Activated naive CD8-positive, alpha-beta T cell treated with anti-CD3 and anti-CD28 coated beads, Interleukin-2, amount 10 ng/mL, durations not matched to agents 7 days and 5 days (primary cell): ENCODE results near the gene CAPZB. TPM values are rescaled to one million over a fixed set of nuclear protein-coding genes. Genes with fewer than 3 reads are reported as not detected.

Experiments
- ATAC-seq: fragments of 150-1000 bp; cut with Tn5 transposase; one replicate; pipeline ENCODE4 v1.10.0; 2021; ENCODE audit warnings: low read depth, moderate library complexity
- POLR2A ChIA-PET: fragments of 350-600 bp; sonication (Branson Sonifier 250); formaldehyde crosslinking; loops from one replicate; lab custom pipeline; 2021; ENCODE audit warnings: antibody characterized with exemption; lab: Charles Lee
- DNase-seq: peaks from one replicate; pipeline ENCODE4 v3.0.0; 2021
- H3K27ac Mint-ChIP-seq: one replicate; pipeline ENCODE4 v1.8.0; 2022; ENCODE audit warnings: mild to moderate bottlenecking, mixed read lengths
- H3K27me3 Mint-ChIP-seq: one replicate; pipeline ENCODE4 v1.8.0; 2022; ENCODE audit warnings: mild to moderate bottlenecking, moderate library complexity, mixed read lengths
- H3K36me3 Mint-ChIP-seq: one replicate; pipeline ENCODE4 v1.8.0; 2021; ENCODE audit warnings: mild to moderate bottlenecking, mixed read lengths
- H3K4me1 Mint-ChIP-seq: one replicate; pipeline ENCODE4 v1.8.0; 2021; ENCODE audit warnings: mixed read lengths
- H3K4me3 Mint-ChIP-seq: one replicate; pipeline ENCODE4 v1.8.0; 2022; ENCODE audit warnings: mild to moderate bottlenecking, moderate library complexity, mixed read lengths
- H3K9me3 Mint-ChIP-seq: one replicate; pipeline ENCODE4 v1.8.0; 2021; ENCODE audit warnings: mixed read lengths
- total RNA-seq, 2 experiments: library from RNA; stranded (reverse); gene quantifications; one replicate each; pipeline ENCODE4 v1.2.3, GENCODE V29; 2021

Gene CAPZB
- total RNA-seq, 2 experiments from 2014 or later, result 395 to 412 TPM

- ATAC-seq (no peak), DNase-seq (no peak)
- Mint-ChIP-seq H3K4me3 (no peak overlapping the region), H3K36me3 (peaks cover 19% of the 10 kb centered on the region), H3K27me3 (no peaks in the 10 kb centered on the region), H3K9me3 (no peaks in the 10 kb centered on the region), H3K4me1 (peaks cover 60% of the 10 kb centered on the region), H3K27ac (peak overlapping the region; percentile 19)
- POLR2A ChIA-PET, result interaction anchor here (0.7 kb wide), 1 partner anchor 1334 kb away, joined by 3 read pairs; no protein-coding TSS in a partner anchor
Observed at GRCh38 chr1:19449454-19450228, 35.7 kb downstream of the CAPZB start.

DNA sequence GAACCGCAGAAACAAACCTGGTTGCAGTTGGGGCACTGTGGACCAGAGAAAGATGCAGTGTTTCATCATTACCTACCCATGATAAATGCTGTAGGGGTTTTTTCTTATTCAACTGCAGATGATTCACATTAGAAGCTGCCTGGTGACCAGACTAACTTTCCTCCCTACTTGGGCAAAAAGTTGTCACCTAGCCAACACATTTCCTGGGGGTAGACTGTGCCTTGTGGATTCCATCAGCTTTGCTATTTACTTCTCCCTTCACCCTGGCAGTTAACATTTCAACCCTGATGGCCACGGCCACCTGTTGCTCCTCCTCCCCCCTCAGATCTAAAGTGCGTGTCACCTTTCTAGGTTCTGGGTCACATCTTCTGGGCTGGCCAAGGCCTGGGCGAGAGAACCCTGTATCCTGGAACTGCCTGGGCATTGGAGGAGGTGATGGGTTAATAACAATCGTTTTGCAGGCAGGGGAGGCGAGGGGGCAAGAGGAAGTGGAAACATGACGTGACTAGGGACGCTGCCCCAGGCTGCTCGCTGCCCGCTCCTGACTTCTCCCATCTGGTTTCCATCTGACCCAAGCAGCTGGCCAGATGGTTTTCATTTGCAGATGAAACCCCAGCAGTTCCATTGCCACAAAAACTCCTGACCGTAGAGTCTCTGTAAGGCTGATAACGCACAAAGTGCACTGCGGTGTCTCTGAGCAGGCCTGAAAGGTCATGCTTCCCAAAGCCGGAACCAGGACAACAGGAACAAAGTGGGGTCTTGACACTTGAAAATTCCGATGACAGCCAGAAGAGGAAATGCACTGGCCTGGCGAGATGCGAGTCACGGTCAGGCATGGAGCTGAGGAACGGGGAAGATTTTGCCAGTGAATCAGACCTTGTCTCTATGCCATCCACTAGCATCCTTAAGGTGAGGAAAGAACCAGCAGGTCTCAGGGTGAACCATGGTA lies 36.6 kb downstream of the CAPZB start:
- peak; percentile 53 for ATAC-seq
- Mint-ChIP-seq H3K4me1 (peaks cover 59% of the 10 kb centered on the region), H3K36me3 (peaks cover 19% of the 10 kb centered on the region), H3K27ac (peak overlapping the region; percentile 84), H3K27me3 (no peaks in the 10 kb centered on the region), H3K9me3 (no peaks in the 10 kb centered on the region), H3K4me3 (peak overlapping the region; percentile 36)
- POLR2A ChIA-PET, result interaction anchor here (0.7 to 1.0 kb wide), 2 partner anchors 12 to 34 kb away, joined by 3 read pairs; no protein-coding TSS in a partner anchor
- DNase-seq, result no peak

GRCh38 chr1:19447550-19447949 lies 37.8 kb downstream of the CAPZB start:
- Mint-ChIP-seq H3K4me3 (no peak overlapping the region), H3K4me1 (peaks cover 60% of the 10 kb centered on the region), H3K27me3 (no peaks in the 10 kb centered on the region), H3K27ac (peak overlapping the region; percentile 84), H3K36me3 (peaks cover 16% of the 10 kb centered on the region), H3K9me3 (no peaks in the 10 kb centered on the region)
- DNase-seq (no peak), ATAC-seq (peak; percentile 10)
- POLR2A ChIA-PET, result interaction anchor here (1.0 kb wide), 1 partner anchor 36 kb away, joined by 3 read pairs; no protein-coding TSS in a partner anchor

GRCh38 chr1:19445417-19446342 lies 39.7 kb downstream of the CAPZB start:
- POLR2A ChIA-PET, result no interaction called here
- H3K27ac Mint-ChIP-seq, result no peak overlapping the region
- no peak for DNase-seq
- H3K36me3 Mint-ChIP-seq, result peaks cover 14% of the 10 kb centered on the region
- no peak for ATAC-seq
- peaks cover 61% of the 10 kb centered on the region for H3K4me1 Mint-ChIP-seq
- peak overlapping the region; percentile 28 for H3K4me3 Mint-ChIP-seq
- no peaks in the 10 kb centered on the region for H3K27me3 Mint-ChIP-seq
- H3K9me3 Mint-ChIP-seq, result no peaks in the 10 kb centered on the region

- no peak overlapping the region for H3K4me3 Mint-ChIP-seq
- H3K27ac Mint-ChIP-seq, result peak overlapping the region; percentile 17
- POLR2A ChIA-PET, result no interaction called here
- H3K27me3 Mint-ChIP-seq, result no peaks in the 10 kb centered on the region
- H3K9me3 Mint-ChIP-seq, result no peaks in the 10 kb centered on the region
- H3K36me3 Mint-ChIP-seq, result peaks cover 12% of the 10 kb centered on the region
- H3K4me1 Mint-ChIP-seq, result peaks cover 62% of the 10 kb centered on the region
- DNase-seq (no peak), ATAC-seq (no peak)
Observed at GRCh38 chr1:19444296-19445021, 40.9 kb downstream of the CAPZB start.

- no peaks in the 10 kb centered on the region for H3K27me3 Mint-ChIP-seq
- H3K4me3 Mint-ChIP-seq, result no peak overlapping the region
- H3K27ac Mint-ChIP-seq, result no peak overlapping the region
- ATAC-seq, result no peak
- peaks cover 61% of the 10 kb centered on the region for H3K4me1 Mint-ChIP-seq
- DNase-seq, result no peak
- peaks cover 6% of the 10 kb centered on the region for H3K36me3 Mint-ChIP-seq
- no peaks in the 10 kb centered on the region for H3K9me3 Mint-ChIP-seq
- POLR2A ChIA-PET, result no interaction called here
Observed at GRCh38 chr1:19443326-19443725, 42.0 kb downstream of the CAPZB start.

- H3K4me3 Mint-ChIP-seq, result no peak overlapping the region
- no peak for DNase-seq
- POLR2A ChIA-PET, result interaction anchor here (0.7 kb wide), 1 partner anchor 95 kb away, joined by 3 read pairs; no protein-coding TSS in a partner anchor
- peaks cover 56% of the 10 kb centered on the region for H3K4me1 Mint-ChIP-seq
- H3K36me3 Mint-ChIP-seq, result peaks cover 5% of the 10 kb centered on the region
- no peak overlapping the region for H3K27ac Mint-ChIP-seq
- no peak for ATAC-seq
- H3K9me3 Mint-ChIP-seq, result no peaks in the 10 kb centered on the region
- no peaks in the 10 kb centered on the region for H3K27me3 Mint-ChIP-seq
Observed at GRCh38 chr1:19442154-19443096, 42.9 kb downstream of the CAPZB start.

GRCh38 chr1:19441048-19441780 lies 44.1 kb downstream of the CAPZB start:
- no peak for ATAC-seq
- no peaks in the 10 kb centered on the region for H3K27me3 Mint-ChIP-seq
- POLR2A ChIA-PET, result interaction anchor here (0.7 to 1.1 kb wide), 4 partner anchors 20 to 93 kb away, joined by 3 to 6 read pairs (median 4); no protein-coding TSS in a partner anchor

DNA sequence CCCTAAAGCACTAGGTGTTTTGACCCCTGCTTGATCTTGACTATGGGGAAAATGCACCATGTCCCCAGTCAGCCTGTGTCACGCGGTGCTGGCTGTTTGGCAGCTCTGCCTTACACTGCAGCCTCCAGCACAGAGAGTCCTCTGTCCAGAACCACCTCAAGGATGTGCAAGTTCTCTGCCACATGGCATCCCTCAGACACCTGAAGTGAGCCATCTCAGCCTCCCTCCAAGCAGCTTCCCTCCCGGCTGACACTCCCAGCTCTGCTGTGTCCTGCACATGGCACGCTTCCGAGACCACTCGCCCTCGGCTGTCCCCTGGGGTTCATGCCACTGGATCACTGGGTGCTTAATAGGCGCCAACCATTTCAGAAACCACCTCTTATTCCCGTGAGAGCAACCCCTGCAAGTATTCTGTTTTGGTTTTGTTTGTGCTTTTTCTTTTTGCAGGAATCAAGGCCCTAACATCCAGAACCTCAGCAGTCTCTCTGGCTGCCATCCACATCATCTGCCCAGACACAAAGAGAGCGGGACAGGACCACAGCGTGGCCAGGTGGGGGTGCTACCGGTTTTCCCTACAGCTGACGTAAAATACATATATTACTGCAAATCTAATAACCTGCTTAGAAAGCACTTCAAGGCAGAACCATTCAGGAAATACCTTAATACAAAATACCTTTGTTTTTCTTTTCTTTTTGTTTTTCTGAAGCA lies 45.7 kb downstream of the CAPZB start:
- Mint-ChIP-seq H3K4me1 (peaks cover 61% of the 10 kb centered on the region), H3K4me3 (no peak overlapping the region), H3K9me3 (no peaks in the 10 kb centered on the region), H3K36me3 (peaks cover 13% of the 10 kb centered on the region), H3K27me3 (no peaks in the 10 kb centered on the region), H3K27ac (peak overlapping the region; percentile 64)
- POLR2A ChIA-PET, result interaction anchor here (1.1 kb wide), 1 partner anchor 21 kb away, joined by 4 read pairs; no protein-coding TSS in a partner anchor
- no peak for DNase-seq
- peak; percentile 28 for ATAC-seq

More at GRCh38 chr1:19441048-19441780, 44.1 kb downstream of the CAPZB start:
- Mint-ChIP-seq H3K4me1 (peaks cover 61% of the 10 kb centered on the region), H3K36me3 (peaks cover 9% of the 10 kb centered on the region), H3K4me3 (no peak overlapping the region), H3K9me3 (no peaks in the 10 kb centered on the region), H3K27ac (no peak overlapping the region)
- no peak for DNase-seq

- no peak overlapping the region for H3K4me3 Mint-ChIP-seq
- H3K27ac Mint-ChIP-seq, result peak overlapping the region; percentile 54
- H3K4me1 Mint-ChIP-seq, result peaks cover 58% of the 10 kb centered on the region
- H3K36me3 Mint-ChIP-seq, result peaks cover 17% of the 10 kb centered on the region
- H3K9me3 Mint-ChIP-seq, result no peaks in the 10 kb centered on the region
- ATAC-seq (no peak), DNase-seq (no peak)
- no peaks in the 10 kb centered on the region for H3K27me3 Mint-ChIP-seq
- POLR2A ChIA-PET, result interaction anchor here (1.1 kb wide), 1 partner anchor 22 kb away, joined by 5 read pairs; no protein-coding TSS in a partner anchor
Observed at GRCh38 chr1:19438516-19439195, 46.7 kb downstream of the CAPZB start.
